Natural killer cell treated with Interleukin-12 subunit alpha and Interleukin-12 subunit beta and Interleukin-15 and Interleukin-18, amount 100 ng/mL, for 72 hours (primary cell): ENCODE results near the gene CDY2A. TPM values are rescaled to one million over a fixed set of nuclear protein-coding genes. Genes with fewer than 3 reads are reported as not detected.

ENCODE experiments used
- total RNA-seq, 2 donors: library from RNA; stranded (reverse); gene quantifications; one replicate each; pipeline ENCODE4 v1.2.3, GENCODE V29; 2022

CDY2A gene
- total RNA-seq, 2 donors from 2014 or later: not detected

Other genes starting within 250 kb of the CDY2A start
- not detected for gene CDY2B, start 145.6 kb upstream of the CDY2A start, total RNA-seq